ENCODE results near the gene MORN1.

MORN1 gene

GRCh38 chr1:2411801-2412394 is 20.5 kb upstream of the MORN1 start:
- peak; percentile 20 to 57 for DNase-seq (ENCODE audit: low read depth in 1 of 2, low spot score in 1 of 2)
- Histone ChIP-seq H3K27ac (replicated peaks) (peak overlapping the region; percentile 83), H3K27me3 (ENCODE audit: insufficient read depth, poor library complexity, severe bottlenecking) (peaks cover 16% of the 10 kb centered on the region), H3K4me3 (replicated peaks; ENCODE audit: insufficient read depth, low read length) (peak overlapping the region; percentile 97)
- TF ChIP-seq GABPA (IDR thresholded peaks at IDR 0.05; ENCODE audit: low read depth), result no peak
- no peak for TF ChIP-seq REST (IDR thresholded peaks at IDR 0.05; ENCODE audit: insufficient replicate concordance, low read depth)
- no peak for TF ChIP-seq CTCF (IDR thresholded peaks at IDR 0.05; ENCODE audit: insufficient read depth, low read length)
- TF ChIP-seq POLR2AphosphoS5 (IDR thresholded peaks at IDR 0.05; ENCODE audit: low read depth), result 0 out of 2 replicates have a peak, but pooled peaks have one; percentile 8
- no peak for TF ChIP-seq SPI1 (IDR thresholded peaks at IDR 0.05; ENCODE audit: borderline replicate concordance, low read depth)

GRCh38 chr1:2409745-2410144 is 18.4 kb upstream of the MORN1 start:
- Histone ChIP-seq H3K27me3 (ENCODE audit: insufficient read depth, poor library complexity, severe bottlenecking) (no peaks in the 10 kb centered on the region), H3K4me3 (replicated peaks; ENCODE audit: insufficient read depth, low read length) (no peak overlapping the region), H3K27ac (replicated peaks) (no peak overlapping the region)
- TF ChIP-seq CTCF (IDR thresholded peaks at IDR 0.05; ENCODE audit: insufficient read depth, low read length) (no peak), POLR2AphosphoS5 (IDR thresholded peaks at IDR 0.05; ENCODE audit: low read depth) (no peak), GABPA (IDR thresholded peaks at IDR 0.05; ENCODE audit: low read depth) (no peak), REST (IDR thresholded peaks at IDR 0.05; ENCODE audit: insufficient replicate concordance, low read depth) (no peak), SPI1 (IDR thresholded peaks at IDR 0.05; ENCODE audit: borderline replicate concordance, low read depth) (no peak)
- DNase-seq (ENCODE audit: low read depth in 1 of 2, low spot score in 1 of 2), result no peak

GRCh38 chr1:2408859-2409276 is 17.5 kb upstream of the MORN1 start:
- no peak overlapping the region for H3K4me3 ChIP-seq (replicated peaks; ENCODE audit: insufficient read depth, low read length)
- DNase-seq (ENCODE audit: low read depth in 1 of 2, low spot score in 1 of 2), result no peak
- no peak overlapping the region for H3K27ac ChIP-seq (replicated peaks)
- TF ChIP-seq GABPA (IDR thresholded peaks at IDR 0.05; ENCODE audit: low read depth) (no peak), CTCF (IDR thresholded peaks at IDR 0.05; ENCODE audit: insufficient read depth, low read length) (no peak), REST (IDR thresholded peaks at IDR 0.05; ENCODE audit: insufficient replicate concordance, low read depth) (no peak), SPI1 (IDR thresholded peaks at IDR 0.05; ENCODE audit: borderline replicate concordance, low read depth) (no peak), POLR2AphosphoS5 (IDR thresholded peaks at IDR 0.05; ENCODE audit: low read depth) (no peak)
- H3K27me3 ChIP-seq (ENCODE audit: insufficient read depth, poor library complexity, severe bottlenecking), result no peaks in the 10 kb centered on the region

All from HL-60 (cell line).